Measurements from ENCODE around the gene PPP2R2B.

PPP2R2B gene

DNA sequence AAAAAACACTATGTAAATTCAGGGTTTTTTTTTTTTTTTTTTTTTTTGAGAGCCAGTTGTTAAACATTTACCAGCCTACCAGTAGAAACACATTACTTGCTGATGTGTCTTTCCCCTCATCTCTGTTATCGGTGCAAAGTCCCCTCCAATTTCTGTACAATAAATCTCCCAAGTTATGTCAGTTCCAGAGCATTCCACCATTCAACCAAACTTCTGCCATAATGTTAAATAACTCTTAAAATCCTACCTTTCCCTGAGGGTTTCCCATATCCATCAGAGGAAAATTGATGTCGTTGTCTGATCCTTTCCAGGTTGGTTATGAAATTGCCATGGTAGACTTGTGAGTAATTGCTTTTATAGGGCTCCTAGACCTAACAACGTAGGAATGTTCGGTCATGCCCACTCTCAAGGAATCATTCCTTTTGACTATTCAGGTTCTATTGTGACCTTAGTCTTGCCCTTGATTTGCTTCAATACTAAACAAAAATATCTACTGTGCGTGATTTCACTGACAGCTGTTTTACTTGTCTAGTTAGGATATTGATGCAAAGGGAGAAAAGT, 5.6 kb upstream of the PPP2R2B start:
- no peak for DNase-seq

- no peak for DNase-seq
Observed at GRCh38 chr5:146883511-146883910, 5.0 kb upstream of the PPP2R2B start.

DNA sequence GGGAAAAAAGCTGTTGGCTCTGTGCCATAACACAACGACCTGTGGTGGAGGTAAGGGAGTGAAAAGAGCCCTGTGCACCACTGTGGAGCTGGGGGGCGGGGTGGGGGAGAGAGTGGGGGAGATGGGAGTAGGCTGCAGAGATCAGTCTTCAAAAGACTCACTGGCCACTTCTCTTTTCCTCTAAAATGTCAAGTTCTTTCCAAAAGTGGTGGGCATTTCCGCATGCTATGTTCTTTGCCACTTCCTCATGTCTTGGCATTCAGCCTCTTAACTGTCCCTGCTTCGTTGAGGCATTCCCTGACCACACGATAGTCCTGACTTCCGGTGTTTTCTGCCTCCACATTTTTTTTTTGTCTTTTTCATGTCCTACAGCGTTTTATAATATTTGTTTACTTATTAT, 2.4 kb upstream of the PPP2R2B start:
- peak; percentile 68 to 88 (median 75) for DNase-seq

- DNase-seq, result peak in 3 of 4 experiments; percentile 4 to 25 (median 21)
Observed at GRCh38 chr5:146877783-146878475, 628 bp downstream of the PPP2R2B start.

DNA sequence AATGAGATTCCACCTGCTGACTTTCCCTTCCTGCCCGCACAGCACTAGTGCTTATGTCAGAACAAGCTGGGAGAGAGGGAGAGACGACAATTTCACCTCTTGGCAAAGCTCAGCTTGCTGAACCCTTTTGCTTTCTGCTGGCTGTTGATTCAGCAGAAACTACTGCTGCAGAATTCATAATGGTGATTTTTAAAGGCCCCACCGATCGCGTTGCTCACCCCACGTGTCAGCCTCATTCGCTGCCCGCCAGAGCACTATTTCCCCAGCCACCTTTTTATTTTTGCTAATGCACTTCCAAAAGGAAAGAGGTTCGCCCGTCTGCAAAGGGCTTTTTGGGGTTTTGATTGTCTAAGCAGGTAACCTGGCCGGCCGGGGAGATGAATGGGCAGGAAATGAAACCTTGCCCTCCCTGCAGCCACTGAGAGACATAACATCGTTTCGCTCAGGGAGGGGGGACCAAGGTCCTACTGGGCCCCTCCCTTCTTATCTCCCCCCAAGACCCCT, 1.3 kb downstream of the PPP2R2B start:
- no peak for DNase-seq

DNA sequence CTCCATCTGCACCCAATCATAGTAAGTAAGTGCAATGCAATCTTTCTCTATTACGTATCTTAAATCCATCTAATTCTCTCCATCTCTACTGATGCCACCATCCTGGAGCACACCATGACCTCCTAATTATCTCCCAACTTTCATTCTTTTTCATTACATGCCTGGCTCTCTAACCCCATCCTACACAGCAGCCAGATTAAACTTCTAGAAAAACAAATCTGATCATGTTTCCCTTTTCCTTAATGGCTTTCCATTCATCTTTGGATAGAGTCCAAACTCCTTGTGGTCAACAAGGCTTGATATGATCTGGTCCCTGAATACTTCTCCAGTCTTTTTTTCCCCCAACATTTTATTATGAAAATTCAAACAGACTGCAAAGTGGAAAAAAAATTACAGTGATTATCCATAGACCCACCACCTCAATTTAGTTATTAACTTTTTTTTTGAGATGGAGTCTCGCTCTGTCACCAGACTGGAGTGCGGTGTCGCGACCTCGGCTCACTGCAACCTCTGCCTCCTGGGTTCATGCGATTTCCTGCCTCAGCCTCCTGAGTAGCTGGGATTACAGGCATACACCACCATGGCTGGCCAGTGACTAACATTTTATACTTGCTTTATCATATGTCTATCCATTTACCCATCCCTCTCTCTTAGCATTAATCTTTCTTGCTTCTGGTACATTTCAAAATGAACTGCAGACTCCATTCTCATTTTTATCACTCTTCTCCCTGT, 5.2 kb downstream of the PPP2R2B start:
- no peak for DNase-seq

- DNase-seq, result no peak
Observed at GRCh38 chr5:146872188-146872587, 6.4 kb downstream of the PPP2R2B start.

DNA sequence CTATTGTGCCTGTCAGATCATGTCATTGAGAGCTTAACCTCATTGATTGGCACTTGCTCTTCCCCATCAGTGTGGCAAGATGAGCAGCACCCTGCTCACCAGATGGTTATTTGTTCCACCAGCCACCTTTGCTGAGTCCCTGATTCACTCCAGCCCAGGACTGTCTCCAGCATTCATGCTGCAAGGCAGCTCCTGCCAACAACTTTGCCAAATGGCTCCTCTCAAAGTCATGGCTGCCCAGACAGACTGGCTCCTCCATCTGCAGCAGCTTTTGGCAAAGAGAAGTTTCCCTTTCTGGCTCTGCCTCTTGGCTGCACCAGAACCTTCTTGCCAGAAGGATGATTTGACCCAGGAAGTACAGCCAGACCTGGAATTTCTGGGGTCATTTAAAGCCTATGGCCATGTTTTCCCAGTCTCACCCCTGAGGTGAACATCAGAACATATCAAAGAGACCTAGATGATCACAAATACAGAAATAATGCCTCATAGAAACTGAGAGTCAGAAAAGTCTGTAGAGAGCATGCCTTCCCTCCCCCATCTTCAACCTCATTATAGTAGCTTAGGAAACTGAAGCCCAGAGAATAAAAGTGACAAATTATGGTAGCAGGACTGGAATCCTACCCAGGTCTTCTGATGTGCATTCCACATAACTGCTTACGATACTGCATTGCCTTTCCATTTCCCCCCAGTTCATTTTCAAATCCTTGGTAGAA, 10.4 kb downstream of the PPP2R2B start:
- no peak for DNase-seq

DNA sequence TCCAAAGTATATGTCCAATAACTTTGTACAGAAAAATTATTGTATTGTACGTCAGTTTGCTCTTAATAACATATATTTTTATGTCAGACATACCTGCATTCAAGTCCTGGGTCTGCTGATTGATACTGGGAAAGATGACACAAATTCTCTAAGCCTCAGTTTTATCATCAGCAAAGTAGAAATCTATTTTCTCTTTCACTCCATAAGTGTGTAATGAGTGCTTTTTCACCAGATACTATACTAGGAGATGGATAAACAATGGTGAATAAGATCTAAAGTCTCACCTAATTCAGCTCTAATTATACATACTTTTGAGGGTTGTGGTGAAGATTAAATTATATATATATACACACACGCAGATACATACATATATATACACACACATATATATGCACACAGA, 12.3 kb downstream of the PPP2R2B start:
- DNase-seq, result no peak

DNA sequence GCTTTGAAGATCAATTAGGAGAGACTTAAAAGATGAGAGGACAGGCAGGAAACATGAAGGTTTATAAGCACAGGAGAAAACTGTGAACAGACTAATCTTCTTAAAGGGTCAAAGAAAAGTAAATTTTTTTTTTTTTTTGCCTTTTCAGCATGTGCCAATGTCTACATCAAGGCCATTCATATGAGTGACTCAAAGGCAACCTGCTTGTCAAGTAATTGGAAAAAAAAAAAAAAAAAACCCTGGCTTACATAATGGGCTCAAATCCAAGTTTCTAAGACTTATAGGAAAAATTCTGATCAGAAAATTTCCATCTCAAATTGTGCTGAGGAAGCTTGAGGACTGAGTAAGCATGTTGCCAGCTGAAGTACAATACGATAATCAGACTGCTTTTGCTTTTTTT, 15.9 kb downstream of the PPP2R2B start:
- no peak for DNase-seq

DNA sequence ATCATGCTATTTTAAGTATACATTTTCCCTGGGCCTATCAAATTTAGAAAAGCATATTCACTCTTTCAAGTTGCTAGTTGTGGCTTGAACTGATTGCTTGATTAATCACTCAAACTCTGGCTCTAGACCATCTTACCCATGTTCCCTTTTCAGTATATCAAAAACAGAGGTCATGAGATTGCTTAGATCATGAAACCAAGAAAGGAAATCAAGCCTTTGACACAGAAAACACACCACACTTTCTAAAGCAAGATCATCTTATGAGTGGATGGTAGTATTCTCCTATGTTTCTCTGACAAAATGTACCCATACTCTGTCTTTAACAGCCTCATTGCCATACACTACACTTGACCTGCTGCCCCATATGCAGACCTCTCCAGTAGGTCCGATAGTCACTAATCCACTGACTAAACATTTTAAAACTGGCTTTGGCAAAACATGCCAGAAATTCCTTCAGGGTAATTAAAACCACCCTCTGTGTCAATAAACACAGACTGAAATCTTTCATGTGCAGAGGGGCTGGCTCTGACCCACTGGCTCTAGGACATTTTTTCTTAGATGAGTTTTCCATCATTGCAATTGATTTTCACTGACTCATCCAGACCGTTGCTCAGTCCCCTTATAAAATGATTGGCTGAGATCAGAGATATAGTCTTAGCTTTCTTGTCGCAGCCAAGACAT, 18.2 kb downstream of the PPP2R2B start:
- peak in 2 of 4 experiments; percentile 21 to 23 for DNase-seq

GRCh38 chr5:146852089-146852488, 26.5 kb downstream of the PPP2R2B start:
- DNase-seq, result no peak

- no peak for DNase-seq
Observed at GRCh38 chr5:146851133-146851532, 27.4 kb downstream of the PPP2R2B start.

GRCh38 chr5:146849694-146850303, 28.8 kb downstream of the PPP2R2B start:
- DNase-seq, result no peak

- no peak for DNase-seq
Observed at GRCh38 chr5:146848133-146848532, 30.4 kb downstream of the PPP2R2B start.

GRCh38 chr5:146840016-146840415, 38.5 kb downstream of the PPP2R2B start:
- DNase-seq, result no peak

DNA sequence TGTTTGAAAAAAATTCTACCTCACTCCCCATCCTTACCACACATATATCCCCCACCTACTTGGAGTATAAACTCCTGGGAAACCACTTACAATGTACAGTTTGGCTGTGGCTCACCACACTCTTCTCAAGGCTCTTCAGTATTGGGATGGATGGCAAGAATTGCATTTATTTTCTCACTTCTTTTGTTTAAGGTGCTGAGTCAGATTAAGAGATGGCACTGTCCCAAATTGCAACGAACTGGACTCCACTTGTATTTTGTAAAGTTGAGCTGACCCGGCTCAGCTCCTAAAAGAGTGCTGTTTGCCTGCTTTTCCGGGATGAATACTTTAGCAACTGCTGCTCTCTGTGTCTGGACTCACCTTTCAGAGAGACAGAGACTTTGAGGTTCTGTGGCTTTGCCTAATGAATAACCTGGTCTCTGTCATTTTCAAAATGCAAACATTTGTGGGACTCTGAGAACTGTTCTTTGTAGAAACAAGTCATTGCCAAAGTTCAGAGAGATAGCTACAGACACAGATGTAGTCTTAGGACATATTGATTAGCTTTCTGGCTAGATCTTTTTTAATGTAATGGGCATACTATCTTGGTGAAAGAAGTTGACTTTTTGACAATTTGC, 42.2 kb downstream of the PPP2R2B start:
- no peak for DNase-seq

- DNase-seq, result no peak
Observed at GRCh38 chr5:146832985-146833732, 45.4 kb downstream of the PPP2R2B start.

- DNase-seq, result no peak
Observed at GRCh38 chr5:146828385-146828784, 50.2 kb downstream of the PPP2R2B start.

DNA sequence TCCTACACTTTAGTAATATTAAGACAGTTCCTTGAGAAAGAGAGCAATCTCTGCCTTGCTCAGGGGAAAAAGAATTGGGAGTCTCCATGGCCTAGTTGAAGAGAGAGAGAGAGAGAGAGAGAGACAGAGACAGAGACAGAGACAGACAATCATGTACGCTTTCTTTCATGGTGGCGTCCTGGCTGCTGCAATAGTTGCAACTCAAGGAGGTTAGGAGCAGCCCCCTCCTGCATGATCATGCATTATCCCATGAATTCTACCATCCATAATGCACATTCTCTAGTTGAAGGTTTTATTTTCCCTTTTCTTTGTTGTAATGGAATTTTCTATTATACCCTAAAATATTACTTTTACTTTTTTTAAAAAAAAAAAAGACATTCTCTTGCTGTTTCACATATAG, 50.7 kb downstream of the PPP2R2B start:
- DNase-seq, result no peak

DNA sequence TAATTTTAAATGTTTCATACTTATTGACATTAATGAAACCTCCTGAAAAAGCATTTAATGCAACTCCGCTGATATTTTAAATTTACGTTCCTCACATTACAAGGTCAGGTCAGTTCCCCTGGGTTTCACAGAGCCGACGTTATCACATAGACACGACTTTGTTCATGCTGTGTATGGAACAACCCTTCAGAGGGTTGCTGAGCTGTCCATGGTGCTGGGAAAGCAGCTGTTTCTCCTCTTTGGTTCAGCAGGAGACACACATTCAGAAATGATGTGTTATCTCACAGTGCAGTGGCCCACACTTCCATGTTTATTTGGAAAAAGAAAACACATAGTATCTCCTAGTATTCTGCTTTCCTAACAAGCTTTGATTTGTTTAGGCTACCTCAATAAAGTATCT, 53.5 kb downstream of the PPP2R2B start:
- peak; percentile 8 to 52 (median 27) for DNase-seq
